Measurements from ENCODE around the gene LIMK2. TPM values are rescaled to one million over a fixed set of nuclear protein-coding genes. Genes with fewer than 3 reads are reported as not detected.

LIMK2 gene
- polyA plus RNA-seq, 1 donor (not counting 4 experiments of a cell fraction or from before 2014, with no cell fraction given) = 42.6 TPM

- no peak for DNase-seq (ENCODE audit: low read depth, low spot score)
- Histone ChIP-seq H3K27me3 (ENCODE audit: control insufficient read depth, extremely low read depth, insufficient read depth, low read length) (no peaks in the 10 kb centered on the region), H3K27ac (ENCODE audit: control insufficient read depth, insufficient read depth, low read length) (no peak overlapping the region), H3K9me1 (ENCODE audit: control insufficient read depth, extremely low read depth, insufficient read depth, low read length) (no peaks in the 10 kb centered on the region), H3K9ac (ENCODE audit: control insufficient read depth, extremely low read depth, insufficient read depth, low read length) (no peak overlapping the region), H3K36me3 (ENCODE audit: control insufficient read depth in 2 of 2, extremely low read depth in 1 of 2, insufficient read depth in 2 of 2, low read length in 2 of 2) (no peaks in the 10 kb centered on the region), H3K4me3 (ENCODE audit: control insufficient read depth in 2 of 3, extremely low read depth in 1 of 3, insufficient read depth in 2 of 3, low read depth in 1 of 3, low read length in 3 of 3) (no peak overlapping the region), H3K4me1 (ENCODE audit: control insufficient read depth, extremely low read depth, insufficient read depth, low read length) (peaks cover 14% of the 10 kb centered on the region), H3K79me2 (ENCODE audit: control insufficient read depth, insufficient read depth, low read length) (no peaks in the 10 kb centered on the region), H3K9me3 (ENCODE audit: control insufficient read depth, low read depth, low read length) (no peaks in the 10 kb centered on the region), H3K4me2 (ENCODE audit: control insufficient read depth, extremely low read depth, insufficient read depth, low read depth, low read length) (no peak overlapping the region), H2AFZ (ENCODE audit: control insufficient read depth, low read length) (no peak overlapping the region), H4K20me1 (ENCODE audit: control insufficient read depth, extremely low read depth, insufficient read depth, low read length) (no peaks in the 10 kb centered on the region)
- dilution Hi-C loops (cut with MboI; ENCODE audit: extremely low pct_ligation_motif_present, low sequenced_read_pairs) = no loop called here
- no peak for TF ChIP-seq CTCF (optimal IDR thresholded peaks at IDR 0.05 in 1 of 3, IDR thresholded peaks at IDR 0.05 in 1 of 3, conservative IDR thresholded peaks at IDR 0.05 in 1 of 3; ENCODE audit: extremely low read depth in 1 of 3, insufficient read depth in 2 of 3, low read length in 3 of 3)
- TF ChIP-seq EZH2 (IDR thresholded peaks at IDR 0.05; ENCODE audit: low read length) = no peak
- peak; percentile 77 for FAIRE-seq
Measured at GRCh38 chr22:31305194-31305593, 93.1 kb downstream of the LIMK2 start.

GRCh38 chr22:31308181-31308580 is 96.1 kb downstream of the LIMK2 start:
- Histone ChIP-seq H3K4me2 (ENCODE audit: control insufficient read depth, extremely low read depth, insufficient read depth, low read depth, low read length) (no peak overlapping the region), H2AFZ (ENCODE audit: control insufficient read depth, low read length) (no peak overlapping the region), H3K79me2 (ENCODE audit: control insufficient read depth, insufficient read depth, low read length) (no peaks in the 10 kb centered on the region), H3K9me1 (ENCODE audit: control insufficient read depth, extremely low read depth, insufficient read depth, low read length) (no peaks in the 10 kb centered on the region), H3K9me3 (ENCODE audit: control insufficient read depth, low read depth, low read length) (no peaks in the 10 kb centered on the region), H3K27ac (ENCODE audit: control insufficient read depth, insufficient read depth, low read length) (no peak overlapping the region), H4K20me1 (ENCODE audit: control insufficient read depth, extremely low read depth, insufficient read depth, low read length) (no peaks in the 10 kb centered on the region), H3K36me3 (ENCODE audit: control insufficient read depth in 2 of 2, extremely low read depth in 1 of 2, insufficient read depth in 2 of 2, low read length in 2 of 2) (no peaks in the 10 kb centered on the region), H3K9ac (ENCODE audit: control insufficient read depth, extremely low read depth, insufficient read depth, low read length) (no peak overlapping the region), H3K27me3 (ENCODE audit: control insufficient read depth, extremely low read depth, insufficient read depth, low read length) (no peaks in the 10 kb centered on the region), H3K4me3 (ENCODE audit: control insufficient read depth in 2 of 3, extremely low read depth in 1 of 3, insufficient read depth in 2 of 3, low read depth in 1 of 3, low read length in 3 of 3) (no peak overlapping the region), H3K4me1 (ENCODE audit: control insufficient read depth, extremely low read depth, insufficient read depth, low read length) (peaks cover 14% of the 10 kb centered on the region)
- TF ChIP-seq CTCF (optimal IDR thresholded peaks at IDR 0.05 in 1 of 3, IDR thresholded peaks at IDR 0.05 in 1 of 3, conservative IDR thresholded peaks at IDR 0.05 in 1 of 3; ENCODE audit: extremely low read depth in 1 of 3, insufficient read depth in 2 of 3, low read length in 3 of 3) (no peak), EZH2 (IDR thresholded peaks at IDR 0.05; ENCODE audit: low read length) (no peak)
- dilution Hi-C loops (cut with MboI; ENCODE audit: extremely low pct_ligation_motif_present, low sequenced_read_pairs) = no loop called here
- no peak for FAIRE-seq
- no peak for DNase-seq (ENCODE audit: low read depth, low spot score)
